ENCODE results near the gene NSRP1.
A peak's percentile ranks its signal among the peaks of the same experiment; 100 is the strongest.
"Not testable (repeated sequence)": the region's sequence is repeated elsewhere in the genome, so short reads cannot be mapped to it uniquely, and the experiment has no call there.

NSRP1 gene

DNA sequence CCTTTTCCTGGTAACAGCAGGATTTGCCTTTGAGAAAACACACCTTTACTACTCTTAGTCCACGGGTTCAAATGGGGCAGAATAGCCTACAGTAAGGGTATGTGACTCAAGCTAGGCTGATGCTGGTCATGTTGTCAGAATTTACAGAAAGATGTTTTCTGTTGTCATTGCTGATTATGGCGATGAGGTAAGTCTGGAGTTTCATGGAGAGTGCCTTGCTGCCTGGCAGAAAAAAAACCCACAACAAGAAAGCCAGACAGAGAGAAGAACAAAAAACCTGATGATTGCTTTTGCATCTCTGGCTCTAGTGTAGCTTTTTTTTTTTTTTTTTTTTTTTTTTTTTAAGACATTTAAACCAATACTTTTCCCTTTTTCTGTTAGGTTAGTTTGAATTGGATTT is 71.0 kb downstream of the NSRP1 start:
- DNase-seq (ENCODE audit: low spot score): peak; percentile 39

DNA sequence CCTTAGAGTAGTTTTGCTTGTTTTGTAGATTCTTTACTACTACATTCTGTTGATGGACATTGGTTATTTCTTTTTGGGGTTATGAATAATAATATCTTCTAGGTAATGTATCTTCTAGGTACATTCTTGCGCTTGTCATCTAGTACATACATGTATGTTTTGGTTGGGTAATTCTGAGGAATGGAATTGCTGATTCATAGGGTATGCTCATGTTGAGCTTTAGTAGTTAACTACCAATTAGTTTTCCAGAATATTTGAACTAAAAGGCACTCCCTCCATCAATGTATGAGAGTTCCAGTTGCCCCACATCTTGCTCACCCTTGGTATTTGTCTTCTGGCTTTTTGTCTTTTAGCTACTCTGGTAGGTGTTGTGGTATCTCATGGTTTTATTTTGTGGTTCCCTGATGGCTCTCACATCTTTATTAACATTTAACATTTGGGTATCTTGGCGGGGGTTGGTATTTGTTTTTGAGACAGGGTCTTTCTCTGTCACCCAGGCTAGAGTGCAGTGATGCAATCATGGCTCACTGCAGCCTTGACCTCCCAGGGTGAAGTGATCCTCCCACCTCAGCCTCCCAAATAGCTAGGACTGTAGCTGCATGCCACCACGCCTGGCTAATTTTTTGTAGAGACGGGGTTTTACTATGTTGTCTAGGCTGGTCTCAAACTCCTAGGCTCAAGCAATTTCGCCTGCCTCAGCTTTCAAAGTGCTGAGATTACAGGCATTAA is 71.8 kb downstream of the NSRP1 start:
- peak; percentile 70 for DNase-seq (ENCODE audit: low spot score)

GRCh38 chr17:30191072-30191471 is 74.5 kb downstream of the NSRP1 start:
- no peak for DNase-seq (ENCODE audit: low spot score)

DNA sequence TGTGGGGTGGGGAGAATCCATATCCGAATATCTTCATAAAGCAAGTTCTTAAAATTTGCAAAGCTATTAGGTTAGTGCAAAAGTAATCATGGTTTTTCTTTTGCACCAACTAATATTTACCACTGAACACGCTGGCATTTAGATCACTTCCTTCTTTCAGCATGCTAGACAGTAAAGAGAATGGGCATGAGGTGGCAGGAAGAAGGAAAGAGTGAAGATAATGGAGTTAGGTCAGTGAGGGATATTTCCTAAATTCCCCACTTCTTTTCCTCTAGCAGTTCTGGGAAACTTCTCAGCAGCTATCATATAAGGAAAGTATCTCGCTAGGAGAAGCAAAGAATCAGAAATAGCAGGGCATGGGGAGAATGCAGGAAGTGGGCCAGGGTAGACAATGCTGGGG is 79.9 kb downstream of the NSRP1 start:
- DNase-seq (ENCODE audit: low spot score): no peak

GRCh38 chr17:30197416-30197815 is 80.8 kb downstream of the NSRP1 start:
- no peak for DNase-seq (ENCODE audit: low spot score)

DNA sequence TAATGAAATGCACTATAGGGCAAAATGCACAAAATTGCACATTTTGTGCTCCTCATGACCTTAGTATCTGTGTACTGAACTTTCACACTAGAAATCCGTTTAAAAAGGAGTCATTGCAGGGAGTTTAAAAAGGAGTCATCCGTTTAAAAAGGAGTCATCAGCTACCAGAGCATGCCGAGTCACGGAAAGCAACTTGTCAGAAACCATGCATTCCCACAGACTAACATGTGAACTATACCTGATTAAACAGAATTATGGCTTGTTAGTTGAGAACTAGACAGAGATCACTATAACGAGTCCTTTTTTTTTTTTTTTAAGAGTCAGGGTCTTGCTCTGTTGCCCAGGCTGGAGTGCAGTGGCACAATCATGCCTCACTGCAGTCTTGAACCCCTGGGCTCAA is 83.0 kb downstream of the NSRP1 start:
- DNase-seq (ENCODE audit: low spot score): no peak

DNA sequence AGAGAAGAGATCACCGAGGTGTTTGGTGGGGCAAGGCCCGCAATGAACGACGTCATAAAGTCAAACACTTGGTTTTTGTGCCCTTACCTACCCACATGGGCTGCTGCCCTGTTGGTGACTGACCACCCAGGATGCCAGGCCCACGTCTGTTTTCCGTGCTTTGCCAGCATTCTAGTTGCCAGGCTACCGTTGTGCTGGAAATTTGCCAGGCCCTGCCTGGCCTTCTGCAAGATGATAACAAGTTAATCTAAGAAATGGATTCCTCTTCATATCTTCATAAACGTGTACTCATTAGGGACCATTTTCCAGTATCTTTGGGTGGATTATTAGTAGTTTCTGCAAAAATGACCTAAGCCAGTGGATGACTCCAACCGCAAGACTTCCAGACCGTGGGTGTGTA is 83.5 kb downstream of the NSRP1 start:
- DNase-seq (ENCODE audit: low spot score): no peak

GRCh38 chr17:30200656-30201055 is 84.0 kb downstream of the NSRP1 start:
- DNase-seq (ENCODE audit: low spot score): not testable (repeated sequence)

GRCh38 chr17:30203471-30203981 is 86.9 kb downstream of the NSRP1 start:
- no peak for DNase-seq (ENCODE audit: low spot score)

GRCh38 chr17:30207655-30208054 is 91.0 kb downstream of the NSRP1 start:
- no peak for DNase-seq (ENCODE audit: low spot score)

DNA sequence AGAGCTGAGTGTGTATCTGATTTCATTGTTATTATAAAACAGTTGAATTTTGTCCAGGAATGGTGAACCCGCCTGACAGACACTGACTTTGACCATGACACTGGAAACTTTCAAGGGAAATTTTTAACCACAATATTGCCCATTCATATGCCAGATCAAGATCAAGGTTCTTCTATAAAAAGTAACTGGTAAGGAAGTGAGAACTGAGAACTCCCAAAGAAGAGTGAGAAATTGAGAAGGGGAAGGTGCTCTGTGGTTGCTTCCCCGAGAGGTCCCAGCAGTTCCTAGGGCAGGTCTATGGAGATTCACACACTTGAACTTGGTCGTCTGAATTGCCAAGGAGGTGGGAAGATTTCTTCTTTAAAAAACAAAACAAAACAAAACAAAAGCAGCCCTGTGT is 91.6 kb downstream of the NSRP1 start:
- no peak for DNase-seq (ENCODE audit: low spot score)

GRCh38 chr17:30209930-30210329 is 93.3 kb downstream of the NSRP1 start:
- no peak for DNase-seq (ENCODE audit: low spot score)

DNA sequence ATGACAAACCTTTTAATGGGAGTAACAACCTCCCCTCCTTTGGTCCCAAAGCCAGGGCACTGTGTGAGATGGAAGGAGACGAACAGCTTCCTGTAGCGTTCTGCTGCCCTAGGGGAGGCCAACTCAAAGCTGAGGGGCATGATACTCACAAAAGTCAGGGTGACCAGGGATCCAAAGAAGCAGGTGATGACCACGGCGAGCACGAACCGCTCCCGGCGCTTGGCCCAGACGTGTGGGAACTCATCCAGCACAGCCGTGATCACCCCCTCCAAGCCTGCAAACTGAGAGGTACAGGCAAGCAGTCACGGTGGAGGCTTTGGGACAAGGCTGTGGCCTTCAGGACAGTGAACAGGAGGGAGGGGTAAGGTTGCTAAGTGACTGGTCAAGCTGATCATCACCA is 93.8 kb downstream of the NSRP1 start:
- no peak for DNase-seq (ENCODE audit: low spot score)

DNA sequence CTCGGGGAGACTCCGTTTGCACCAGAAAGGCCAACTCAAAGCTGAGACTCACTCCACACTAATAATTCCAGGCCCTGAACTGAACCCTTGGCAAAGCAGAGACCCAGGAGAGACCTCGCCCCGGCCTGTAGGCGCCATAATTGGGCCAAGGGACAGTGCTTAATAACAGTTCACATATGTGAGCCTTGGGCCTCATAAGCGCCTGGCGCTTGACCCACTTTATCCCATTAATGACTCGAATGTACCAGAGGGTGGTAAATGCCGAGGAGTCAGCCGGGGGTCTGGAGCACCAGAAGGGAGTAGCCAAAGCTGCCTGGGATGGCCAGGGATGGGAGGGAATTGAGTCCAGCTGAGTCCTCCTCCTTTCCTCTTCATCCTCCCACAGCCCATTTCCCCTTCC is 94.3 kb downstream of the NSRP1 start:
- DNase-seq (ENCODE audit: low spot score): no peak

DNA sequence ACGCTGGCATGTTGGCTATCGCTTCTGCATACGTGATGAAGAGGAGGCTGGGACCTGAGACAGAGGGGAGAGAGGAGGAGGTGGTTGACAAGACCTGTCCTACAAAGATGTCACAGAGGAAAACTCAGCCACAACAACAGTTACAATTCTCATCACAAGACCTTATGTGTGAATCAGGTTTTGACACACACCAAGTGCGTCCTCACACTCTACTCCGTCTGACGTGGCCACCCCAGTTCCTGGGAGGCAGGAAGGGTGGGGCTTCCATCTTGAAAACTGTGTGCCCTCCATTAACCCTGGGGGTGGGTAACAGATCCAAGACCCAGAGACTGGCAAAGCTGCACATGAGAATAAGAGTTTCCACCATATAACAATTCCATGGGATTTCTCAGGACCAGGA is 94.8 kb downstream of the NSRP1 start:
- no peak for DNase-seq (ENCODE audit: low spot score)

DNA sequence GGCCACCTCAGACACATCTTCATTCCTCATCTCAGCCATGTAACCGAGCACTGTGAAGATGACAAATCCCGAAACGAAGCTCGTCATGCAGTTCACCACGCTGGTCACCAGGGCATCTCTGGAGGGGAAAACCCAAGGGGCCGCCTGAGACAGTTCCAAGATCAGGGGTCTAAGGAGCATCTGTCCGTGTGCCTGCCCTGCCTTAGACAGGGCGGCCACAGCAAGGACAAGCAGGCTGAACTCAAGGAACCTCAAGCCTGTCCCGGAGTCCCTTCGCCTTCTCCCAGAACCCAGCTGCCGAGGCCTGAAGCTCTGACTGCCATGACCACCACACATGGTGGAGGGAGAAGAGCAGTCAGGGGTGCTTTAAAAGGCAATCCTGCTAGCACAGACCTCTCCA is 96.1 kb downstream of the NSRP1 start:
- no peak for DNase-seq (ENCODE audit: low spot score)

- no peak for DNase-seq (ENCODE audit: low spot score)
Measured at GRCh38 chr17:30217054-30217453, 100.4 kb downstream of the NSRP1 start.

DNA sequence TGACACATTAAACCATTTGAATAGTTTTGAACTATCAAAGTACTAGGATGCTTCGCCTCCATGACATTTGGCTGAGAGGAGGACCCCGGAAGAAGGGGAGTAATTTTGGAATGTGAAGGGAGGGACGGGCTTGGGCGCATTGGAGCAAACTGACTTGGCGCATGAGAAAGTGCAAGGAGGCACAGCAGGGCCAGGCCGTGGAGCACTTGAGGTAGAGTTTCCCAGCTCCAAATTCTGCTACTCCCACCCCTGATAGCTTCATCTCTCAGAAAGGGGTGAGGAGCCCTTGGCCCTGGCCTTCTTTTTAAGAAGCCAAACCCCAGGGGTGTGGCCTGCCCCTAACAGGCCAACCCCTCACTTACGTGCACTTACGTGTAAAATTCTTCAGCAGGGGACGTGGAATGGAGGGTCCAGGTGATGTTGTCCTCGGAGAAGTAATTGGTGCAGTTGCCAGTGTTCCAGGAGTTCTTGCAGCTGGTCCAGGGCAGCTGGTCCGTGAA is 101.2 kb downstream of the NSRP1 start:
- no peak for DNase-seq (ENCODE audit: low spot score)

- no peak for DNase-seq (ENCODE audit: low spot score)
Measured at GRCh38 chr17:30218799-30219198, 102.2 kb downstream of the NSRP1 start.

DNA sequence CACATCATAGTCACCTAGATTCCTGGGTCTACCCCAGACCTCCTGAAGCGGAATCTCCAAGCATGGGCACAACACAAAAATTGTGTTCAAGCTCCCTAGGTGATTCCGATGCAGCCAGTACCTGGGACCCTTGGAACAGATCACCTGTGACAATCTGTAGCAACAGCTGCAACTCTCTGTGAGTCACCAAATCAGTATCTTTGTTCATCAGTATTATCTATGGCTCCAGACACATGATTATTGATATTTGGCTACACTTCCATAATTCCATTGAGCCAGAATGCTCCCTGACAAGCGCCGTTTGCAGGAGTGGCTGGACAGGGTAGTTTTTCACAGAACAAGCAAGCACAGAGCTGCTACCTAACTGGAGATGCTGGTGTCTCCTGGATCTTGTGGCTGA is 102.7 kb downstream of the NSRP1 start:
- no peak for DNase-seq (ENCODE audit: low spot score)

GRCh38 chr17:30219833-30220232 is 103.2 kb downstream of the NSRP1 start:
- DNase-seq (ENCODE audit: low spot score): no peak

DNA sequence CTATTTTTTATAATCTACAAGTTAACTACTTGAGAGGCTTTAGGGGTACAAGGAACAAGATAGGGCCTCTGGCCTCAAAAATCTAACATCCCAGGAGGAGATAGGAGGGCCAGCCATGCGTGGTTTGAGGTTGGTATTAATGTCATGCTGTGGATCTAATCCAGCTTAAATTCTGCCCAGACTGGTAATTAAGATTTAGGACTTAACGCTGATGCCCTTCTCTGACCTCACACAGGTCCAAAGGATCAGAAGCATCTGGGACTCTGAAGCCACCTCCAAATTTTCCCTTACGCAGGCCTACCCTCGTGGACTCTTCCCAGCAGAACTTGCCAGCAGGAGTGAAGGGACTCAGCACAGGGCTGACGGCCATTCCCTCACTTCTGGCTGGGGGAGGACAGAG is 103.8 kb downstream of the NSRP1 start:
- no peak for DNase-seq (ENCODE audit: low spot score)

DNA sequence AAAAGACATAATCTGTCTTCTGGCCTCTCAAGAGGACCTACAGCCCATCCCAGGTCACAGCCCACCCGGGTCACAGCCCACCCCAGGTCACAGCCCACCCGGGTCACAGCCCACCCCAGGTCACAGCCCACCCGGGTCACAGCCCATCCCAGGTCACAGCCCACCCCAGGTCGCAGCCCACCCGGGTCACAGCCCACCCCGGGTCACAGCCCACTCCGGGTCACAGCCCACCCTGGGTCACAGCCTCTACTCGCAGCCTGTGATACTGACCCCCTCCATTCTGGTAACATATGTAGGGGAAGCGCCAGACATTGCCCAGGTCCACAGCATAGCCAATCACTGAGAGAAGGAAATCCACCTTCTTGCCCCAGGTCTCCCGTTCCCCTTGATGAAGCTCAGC is 104.7 kb downstream of the NSRP1 start:
- DNase-seq (ENCODE audit: low spot score): no peak

DNA sequence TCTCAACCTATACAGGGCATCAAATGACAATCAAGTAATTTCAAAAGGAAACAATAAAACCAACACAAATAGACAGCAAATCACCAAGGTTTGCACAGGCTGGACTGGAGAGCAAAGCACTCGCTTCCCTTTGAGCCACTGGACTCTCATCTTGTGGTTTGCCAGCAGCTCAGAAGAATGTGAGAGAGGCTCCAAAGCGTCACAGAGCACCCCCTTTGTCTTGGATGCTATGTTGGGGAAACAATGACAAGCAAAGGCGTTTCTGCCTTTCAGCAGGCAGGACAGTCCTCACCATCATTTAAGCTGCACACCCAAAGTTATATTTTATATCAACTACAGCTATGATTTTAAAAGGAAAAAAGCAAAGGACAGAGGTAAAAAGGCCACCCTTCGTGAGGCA is 105.6 kb downstream of the NSRP1 start:
- DNase-seq (ENCODE audit: low spot score): no peak
